ENCODE results near the gene EXOC2. TPM values are rescaled to one million over a fixed set of nuclear protein-coding genes. Genes with fewer than 3 reads are reported as not detected.

Gene EXOC2
- total and polyA plus RNA-seq, 10 donors, result 7.0 to 32.8 (median 25.3) TPM

- intact Hi-C loops (cut with DNase I; ENCODE audit: low total_unique reads), result no loop called here
- Histone ChIP-seq H3K27ac (no peak overlapping the region), H3K4me3 (no peak overlapping the region), H3K27me3 (replicated peaks in 1 of 7) (no peaks in the 10 kb centered on the region), H3K9me3 (no peaks in the 10 kb centered on the region), H3K4me1 (peaks cover 4 to 46% (median 31%) of the 10 kb centered on the region in 6 donors), H3K36me3 (peaks cover 0 to 19% (median 0%) of the 10 kb centered on the region in 6 donors)
- WGBS, 5 donors, result 67 to 80% (median 73%) methylated on average over 8 of the region's 8 CpGs
- TF ChIP-seq CTCF (IDR thresholded peaks at IDR 0.05 in 8 of 11, conservative IDR thresholded peaks at IDR 0.05 in 3 of 11) (no peak), POLR2A (IDR thresholded peaks at IDR 0.05) (no peak), POLR2AphosphoS5 (IDR thresholded peaks at IDR 0.05) (no peak)
- no peak for DNase-seq
Observed at GRCh38 chr6:504446-504980, 188.4 kb downstream of the EXOC2 start.

GRCh38 chr6:503610-504362 lies 189.2 kb downstream of the EXOC2 start:
- Histone ChIP-seq H3K4me3 (no peak overlapping the region), H3K4me1 (peaks cover 4 to 47% (median 34%) of the 10 kb centered on the region in 6 donors), H3K36me3 (peaks cover 0 to 23% (median 0%) of the 10 kb centered on the region in 6 donors), H3K27me3 (replicated peaks in 1 of 7) (no peaks in the 10 kb centered on the region), H3K9me3 (no peaks in the 10 kb centered on the region), H3K27ac (no peak overlapping the region)
- WGBS, 5 donors, result 85 to 92% (median 89%) methylated on average over 32 of the region's 32 CpGs
- intact Hi-C loops (cut with DNase I; ENCODE audit: low total_unique reads), result no loop called here
- peak in 1 of 3 donors; percentile 33 for TF ChIP-seq POLR2AphosphoS5 (IDR thresholded peaks at IDR 0.05)
- no peak for TF ChIP-seq CTCF (IDR thresholded peaks at IDR 0.05 in 8 of 11, conservative IDR thresholded peaks at IDR 0.05 in 3 of 11)
- no peak for DNase-seq

- TF ChIP-seq POLR2AphosphoS5 (IDR thresholded peaks at IDR 0.05) (no peak), CTCF (IDR thresholded peaks at IDR 0.05 in 8 of 11, conservative IDR thresholded peaks at IDR 0.05 in 3 of 11) (no peak), POLR2A (IDR thresholded peaks at IDR 0.05) (no peak)
- no peaks in the 10 kb centered on the region for H3K9me3 ChIP-seq
Observed at GRCh38 chr6:502761-503160, 190.2 kb downstream of the EXOC2 start.

GRCh38 chr6:501891-502601 lies 190.9 kb downstream of the EXOC2 start:
- DNase-seq, result peak; percentile 82
- H3K27me3 ChIP-seq (replicated peaks in 1 of 7), result no peaks in the 10 kb centered on the region
- peaks cover 0 to 32% (median 1%) of the 10 kb centered on the region in 6 donors for H3K36me3 ChIP-seq
- intact Hi-C loops (cut with DNase I; ENCODE audit: low total_unique reads), result no loop called here
- no peaks in the 10 kb centered on the region for H3K9me3 ChIP-seq
- H3K4me3 ChIP-seq, result peak overlapping the region; percentile 0 to 66 (median 31)
- H3K27ac ChIP-seq, result peak overlapping the region in 6 of 8 donors; percentile 37 to 68 (median 58)
- TF ChIP-seq POLR2A (IDR thresholded peaks at IDR 0.05), result no peak
- peak in 2 of 3 donors; percentile 50 to 52 for TF ChIP-seq POLR2AphosphoS5 (IDR thresholded peaks at IDR 0.05)
- 52 to 64% (median 61%) methylated on average over 22 of the region's 22 CpGs for WGBS, 5 donors
- H3K4me1 ChIP-seq, result peaks cover 4 to 52% (median 35%) of the 10 kb centered on the region in 6 donors

More at GRCh38 chr6:502761-503160, 190.2 kb downstream of the EXOC2 start:
- WGBS, 5 donors, result 78 to 87% (median 80%) methylated on average over 7 of the region's 7 CpGs
- Histone ChIP-seq H3K4me3 (no peak overlapping the region), H3K36me3 (peaks cover 0 to 29% (median 0%) of the 10 kb centered on the region in 6 donors), H3K27ac (no peak overlapping the region), H3K27me3 (replicated peaks in 1 of 7) (no peaks in the 10 kb centered on the region), H3K4me1 (peaks cover 4 to 55% (median 35%) of the 10 kb centered on the region in 6 donors)
- intact Hi-C loops (cut with DNase I; ENCODE audit: low total_unique reads), result no loop called here
- no peak for DNase-seq

All from spleen (tissue), 11 donors.